Measurements from ENCODE around the gene FAM83G.

DNA sequence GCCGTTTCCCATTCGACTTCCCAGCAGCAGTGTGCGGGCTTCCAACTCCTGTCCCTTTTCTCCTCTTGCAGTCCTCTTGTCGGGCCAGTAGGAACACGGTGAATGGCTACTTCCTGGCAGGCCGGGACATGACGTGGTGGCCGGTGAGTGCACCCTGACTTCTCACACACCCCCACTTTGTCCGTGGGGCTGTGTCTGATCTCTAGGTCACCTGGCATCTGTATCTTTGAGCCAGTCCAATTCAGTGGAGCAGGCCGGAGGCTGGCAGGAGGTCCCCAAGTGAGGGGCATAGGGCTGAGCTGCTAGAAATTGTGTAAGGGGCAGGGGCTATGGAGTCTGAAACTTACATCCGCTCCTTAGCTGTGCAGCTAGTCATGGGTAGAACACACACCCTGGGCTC lies 46.0 kb downstream of the FAM83G start:
- TF ChIP-seq, protein P1, sequence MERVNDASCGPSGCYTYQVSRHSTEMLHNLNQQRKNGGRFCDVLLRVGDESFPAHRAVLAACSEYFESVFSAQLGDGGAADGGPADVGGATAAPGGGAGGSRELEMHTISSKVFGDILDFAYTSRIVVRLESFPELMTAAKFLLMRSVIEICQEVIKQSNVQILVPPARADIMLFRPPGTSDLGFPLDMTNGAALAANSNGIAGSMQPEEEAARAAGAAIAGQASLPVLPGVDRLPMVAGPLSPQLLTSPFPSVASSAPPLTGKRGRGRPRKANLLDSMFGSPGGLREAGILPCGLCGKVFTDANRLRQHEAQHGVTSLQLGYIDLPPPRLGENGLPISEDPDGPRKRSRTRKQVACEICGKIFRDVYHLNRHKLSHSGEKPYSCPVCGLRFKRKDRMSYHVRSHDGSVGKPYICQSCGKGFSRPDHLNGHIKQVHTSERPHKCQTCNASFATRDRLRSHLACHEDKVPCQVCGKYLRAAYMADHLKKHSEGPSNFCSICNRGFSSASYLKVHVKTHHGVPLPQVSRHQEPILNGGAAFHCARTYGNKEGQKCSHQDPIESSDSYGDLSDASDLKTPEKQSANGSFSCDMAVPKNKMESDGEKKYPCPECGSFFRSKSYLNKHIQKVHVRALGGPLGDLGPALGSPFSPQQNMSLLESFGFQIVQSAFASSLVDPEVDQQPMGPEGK (CRISPR knock-in tag; IDR thresholded peaks at IDR 0.05; ENCODE audit: borderline replicate concordance), result no peak
- TF ChIP-seq CSDC2 (CRISPR knock-in tag; IDR thresholded peaks at IDR 0.05), result no peak
- no peak for TF ChIP-seq ARNTL (CRISPR knock-in tag; IDR thresholded peaks at IDR 0.05; ENCODE audit: borderline replicate concordance, low read depth)
- TF ChIP-seq SNAI2 (CRISPR knock-in tag; IDR thresholded peaks at IDR 0.05), result no peak
- TF ChIP-seq TCF4 (CRISPR knock-in tag; IDR thresholded peaks at IDR 0.05; ENCODE audit: borderline replicate concordance), result no peak
- TF ChIP-seq ZNF8 (CRISPR knock-in tag; IDR thresholded peaks at IDR 0.05), result no peak
- TF ChIP-seq RARB (CRISPR knock-in tag; IDR thresholded peaks at IDR 0.05), result no peak
- TF ChIP-seq, protein P2, sequence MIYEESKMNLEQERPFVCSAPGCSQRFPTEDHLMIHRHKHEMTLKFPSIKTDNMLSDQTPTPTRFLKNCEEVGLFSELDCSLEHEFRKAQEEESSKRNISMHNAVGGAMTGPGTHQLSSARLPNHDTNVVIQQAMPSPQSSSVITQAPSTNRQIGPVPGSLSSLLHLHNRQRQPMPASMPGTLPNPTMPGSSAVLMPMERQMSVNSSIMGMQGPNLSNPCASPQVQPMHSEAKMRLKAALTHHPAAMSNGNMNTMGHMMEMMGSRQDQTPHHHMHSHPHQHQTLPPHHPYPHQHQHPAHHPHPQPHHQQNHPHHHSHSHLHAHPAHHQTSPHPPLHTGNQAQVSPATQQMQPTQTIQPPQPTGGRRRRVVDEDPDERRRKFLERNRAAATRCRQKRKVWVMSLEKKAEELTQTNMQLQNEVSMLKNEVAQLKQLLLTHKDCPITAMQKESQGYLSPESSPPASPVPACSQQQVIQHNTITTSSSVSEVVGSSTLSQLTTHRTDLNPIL (CRISPR knock-in tag; IDR thresholded peaks at IDR 0.05; ENCODE audit: low read depth), result no peak
- no peak for TF ChIP-seq ESRRG (CRISPR knock-in tag; IDR thresholded peaks at IDR 0.05)
- TF ChIP-seq ZFP30 (CRISPR knock-in tag; IDR thresholded peaks at IDR 0.05), result no peak
- no peak for TF ChIP-seq TOX (CRISPR knock-in tag; IDR thresholded peaks at IDR 0.05; ENCODE audit: borderline replicate concordance)
- TF ChIP-seq, protein P3, sequence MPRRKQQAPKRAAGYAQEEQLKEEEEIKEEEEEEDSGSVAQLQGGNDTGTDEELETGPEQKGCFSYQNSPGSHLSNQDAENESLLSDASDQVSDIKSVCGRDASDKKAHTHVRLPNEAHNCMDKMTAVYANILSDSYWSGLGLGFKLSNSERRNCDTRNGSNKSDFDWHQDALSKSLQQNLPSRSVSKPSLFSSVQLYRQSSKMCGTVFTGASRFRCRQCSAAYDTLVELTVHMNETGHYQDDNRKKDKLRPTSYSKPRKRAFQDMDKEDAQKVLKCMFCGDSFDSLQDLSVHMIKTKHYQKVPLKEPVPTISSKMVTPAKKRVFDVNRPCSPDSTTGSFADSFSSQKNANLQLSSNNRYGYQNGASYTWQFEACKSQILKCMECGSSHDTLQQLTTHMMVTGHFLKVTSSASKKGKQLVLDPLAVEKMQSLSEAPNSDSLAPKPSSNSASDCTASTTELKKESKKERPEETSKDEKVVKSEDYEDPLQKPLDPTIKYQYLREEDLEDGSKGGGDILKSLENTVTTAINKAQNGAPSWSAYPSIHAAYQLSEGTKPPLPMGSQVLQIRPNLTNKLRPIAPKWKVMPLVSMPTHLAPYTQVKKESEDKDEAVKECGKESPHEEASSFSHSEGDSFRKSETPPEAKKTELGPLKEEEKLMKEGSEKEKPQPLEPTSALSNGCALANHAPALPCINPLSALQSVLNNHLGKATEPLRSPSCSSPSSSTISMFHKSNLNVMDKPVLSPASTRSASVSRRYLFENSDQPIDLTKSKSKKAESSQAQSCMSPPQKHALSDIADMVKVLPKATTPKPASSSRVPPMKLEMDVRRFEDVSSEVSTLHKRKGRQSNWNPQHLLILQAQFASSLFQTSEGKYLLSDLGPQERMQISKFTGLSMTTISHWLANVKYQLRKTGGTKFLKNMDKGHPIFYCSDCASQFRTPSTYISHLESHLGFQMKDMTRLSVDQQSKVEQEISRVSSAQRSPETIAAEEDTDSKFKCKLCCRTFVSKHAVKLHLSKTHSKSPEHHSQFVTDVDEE (CRISPR knock-in tag; IDR thresholded peaks at IDR 0.05), result no peak
- no peak for TF ChIP-seq ISL1 (CRISPR knock-in tag; IDR thresholded peaks at IDR 0.05)
- no peak for TF ChIP-seq BACH2 (CRISPR knock-in tag; IDR thresholded peaks at IDR 0.05; ENCODE audit: borderline replicate concordance)

All from SK-N-SH treated with all-trans-retinoic acid at 6 μM for 48 hours (cell line).